SK-N-SH treated with all-trans-retinoic acid at 6 μM for 48 hours (cell line): ENCODE data around the gene BMP8B.
"Not testable (repeated sequence)": the region's sequence is repeated elsewhere in the genome, so short reads cannot be mapped to it uniquely, and the experiment has no call there.

Experiments used
- ARNTL ChIP-seq: fragments of 450-650 bp; formaldehyde crosslinking; IDR thresholded peaks from 2 replicates; pipeline ENCODE4 v1.5.0; 2020; ENCODE audit warnings: low read depth, mild to moderate bottlenecking, moderate library complexity, borderline replicate concordance
- GLIS3 ChIP-seq: fragments of 250-450 bp; sonication (Bioruptor Pico); IDR thresholded peaks from 2 replicates; pipeline ENCODE4 v1.5.0; 2020; ENCODE audit warnings: mild to moderate bottlenecking, moderate library complexity
- ISL1 ChIP-seq: fragments of 250-450 bp; sonication (Bioruptor Pico); IDR thresholded peaks from 2 replicates; pipeline ENCODE4 v2.1.2; 2022; ENCODE audit warnings: mild to moderate bottlenecking, moderate library complexity
- PPARA ChIP-seq: fragments of 250-450 bp; sonication (Bioruptor Pico); IDR thresholded peaks from 2 replicates; pipeline ENCODE4 v1.5.0; 2020; ENCODE audit warnings: mild to moderate bottlenecking, borderline replicate concordance
- RARB ChIP-seq: fragments of 250-450 bp; sonication (Bioruptor Pico); IDR thresholded peaks from 2 replicates; pipeline ENCODE4 v1.8.0; 2021; ENCODE audit warnings: mild to moderate bottlenecking, moderate library complexity
- TOX ChIP-seq: fragments of 250-450 bp; sonication (Bioruptor Pico); IDR thresholded peaks from 2 replicates; pipeline ENCODE4 v1.8.0; 2021; ENCODE audit warnings: mild to moderate bottlenecking, moderate library complexity, borderline replicate concordance
- TF ChIP-seq, protein P1 (sequence below): fragments of 250-450 bp; sonication (Bioruptor Pico); IDR thresholded peaks from 2 replicates; pipeline ENCODE4 v1.8.0; 2020; ENCODE audit warnings: mild to moderate bottlenecking, moderate library complexity, borderline replicate concordance
- TF ChIP-seq, protein P2 (sequence below): fragments of 250-450 bp; sonication (Bioruptor Pico); IDR thresholded peaks from 2 replicates; pipeline ENCODE4 v1.8.0; 2021; ENCODE audit warnings: low read depth, mild to moderate bottlenecking, moderate library complexity, borderline replicate concordance
- TF ChIP-seq, protein P3 (sequence below): fragments of 250-450 bp; sonication (Bioruptor Pico); IDR thresholded peaks from 2 replicates; pipeline ENCODE4 v1.5.1; 2020; ENCODE audit warnings: low read depth, mild to moderate bottlenecking, moderate library complexity

DNA sequence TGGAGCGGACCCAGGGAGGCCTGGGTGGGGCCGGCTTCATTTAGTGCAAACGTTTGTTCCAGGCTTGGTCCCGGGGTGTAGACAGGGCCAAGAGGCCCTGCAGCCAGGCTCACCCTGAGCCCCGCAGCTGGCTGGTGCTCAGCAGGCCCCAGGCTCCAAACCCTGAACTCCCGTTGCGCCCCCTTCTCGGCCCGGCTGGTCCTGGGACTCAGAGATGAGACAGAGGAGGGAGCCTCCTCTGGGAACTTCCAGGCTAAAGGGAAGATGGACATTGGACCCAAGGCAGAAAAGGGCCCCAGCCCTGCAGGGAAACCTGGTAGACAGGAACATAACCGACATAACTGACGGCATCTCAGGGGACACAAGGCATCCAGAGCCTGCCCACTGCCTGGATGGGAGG, 13.5 kb downstream of the BMP8B start:
- not testable (repeated sequence) for TF ChIP-seq ISL1; ARNTL (CRISPR knock-in tag); RARB; PPARA (CRISPR knock-in tag); GLIS3 (CRISPR knock-in tag); TOX (CRISPR knock-in tag)
- TF ChIP-seq, protein P1, sequence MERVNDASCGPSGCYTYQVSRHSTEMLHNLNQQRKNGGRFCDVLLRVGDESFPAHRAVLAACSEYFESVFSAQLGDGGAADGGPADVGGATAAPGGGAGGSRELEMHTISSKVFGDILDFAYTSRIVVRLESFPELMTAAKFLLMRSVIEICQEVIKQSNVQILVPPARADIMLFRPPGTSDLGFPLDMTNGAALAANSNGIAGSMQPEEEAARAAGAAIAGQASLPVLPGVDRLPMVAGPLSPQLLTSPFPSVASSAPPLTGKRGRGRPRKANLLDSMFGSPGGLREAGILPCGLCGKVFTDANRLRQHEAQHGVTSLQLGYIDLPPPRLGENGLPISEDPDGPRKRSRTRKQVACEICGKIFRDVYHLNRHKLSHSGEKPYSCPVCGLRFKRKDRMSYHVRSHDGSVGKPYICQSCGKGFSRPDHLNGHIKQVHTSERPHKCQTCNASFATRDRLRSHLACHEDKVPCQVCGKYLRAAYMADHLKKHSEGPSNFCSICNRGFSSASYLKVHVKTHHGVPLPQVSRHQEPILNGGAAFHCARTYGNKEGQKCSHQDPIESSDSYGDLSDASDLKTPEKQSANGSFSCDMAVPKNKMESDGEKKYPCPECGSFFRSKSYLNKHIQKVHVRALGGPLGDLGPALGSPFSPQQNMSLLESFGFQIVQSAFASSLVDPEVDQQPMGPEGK: not testable (repeated sequence)
- TF ChIP-seq, protein P2, sequence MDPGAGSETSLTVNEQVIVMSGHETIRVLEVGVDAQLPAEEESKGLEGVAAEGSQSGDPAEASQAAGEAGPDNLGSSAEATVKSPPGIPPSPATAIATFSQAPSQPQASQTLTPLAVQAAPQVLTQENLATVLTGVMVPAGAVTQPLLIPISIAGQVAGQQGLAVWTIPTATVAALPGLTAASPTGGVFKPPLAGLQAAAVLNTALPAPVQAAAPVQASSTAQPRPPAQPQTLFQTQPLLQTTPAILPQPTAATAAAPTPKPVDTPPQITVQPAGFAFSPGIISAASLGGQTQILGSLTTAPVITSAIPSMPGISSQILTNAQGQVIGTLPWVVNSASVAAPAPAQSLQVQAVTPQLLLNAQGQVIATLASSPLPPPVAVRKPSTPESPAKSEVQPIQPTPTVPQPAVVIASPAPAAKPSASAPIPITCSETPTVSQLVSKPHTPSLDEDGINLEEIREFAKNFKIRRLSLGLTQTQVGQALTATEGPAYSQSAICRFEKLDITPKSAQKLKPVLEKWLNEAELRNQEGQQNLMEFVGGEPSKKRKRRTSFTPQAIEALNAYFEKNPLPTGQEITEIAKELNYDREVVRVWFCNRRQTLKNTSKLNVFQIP (CRISPR knock-in tag): not testable (repeated sequence)
- TF ChIP-seq, protein P3, sequence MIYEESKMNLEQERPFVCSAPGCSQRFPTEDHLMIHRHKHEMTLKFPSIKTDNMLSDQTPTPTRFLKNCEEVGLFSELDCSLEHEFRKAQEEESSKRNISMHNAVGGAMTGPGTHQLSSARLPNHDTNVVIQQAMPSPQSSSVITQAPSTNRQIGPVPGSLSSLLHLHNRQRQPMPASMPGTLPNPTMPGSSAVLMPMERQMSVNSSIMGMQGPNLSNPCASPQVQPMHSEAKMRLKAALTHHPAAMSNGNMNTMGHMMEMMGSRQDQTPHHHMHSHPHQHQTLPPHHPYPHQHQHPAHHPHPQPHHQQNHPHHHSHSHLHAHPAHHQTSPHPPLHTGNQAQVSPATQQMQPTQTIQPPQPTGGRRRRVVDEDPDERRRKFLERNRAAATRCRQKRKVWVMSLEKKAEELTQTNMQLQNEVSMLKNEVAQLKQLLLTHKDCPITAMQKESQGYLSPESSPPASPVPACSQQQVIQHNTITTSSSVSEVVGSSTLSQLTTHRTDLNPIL (CRISPR knock-in tag): not testable (repeated sequence)
